Prostate gland (tissue), 2 donors: ENCODE data around the gene C1QTNF4.

ENCODE experiments used
- CTCF ChIP-seq, 4 experiments: fragments of 200-600 bp in 2 of 4; fragments of 450-650 bp in 2 of 4; sonication (generic) in 2 of 4; IDR thresholded peaks; 1 replicate in 3 of 4; 2 replicates in 1 of 4; pipeline ENCODE4 v1.5.1; 2016 to 2019; ENCODE audit warnings: antibody characterized with exemption in 4 of 4, mild to moderate bottlenecking in 2 of 4, moderate library complexity in 2 of 4
- POLR2A ChIP-seq: fragments of 450-650 bp; IDR thresholded peaks from one replicate; pipeline ENCODE4 v1.6.1; 2016; ENCODE audit warnings: antibody characterized with exemption, mild to moderate bottlenecking
- POLR2AphosphoS5 ChIP-seq: sonication (generic); formaldehyde crosslinking; IDR thresholded peaks from one replicate; pipeline ENCODE4 v1.6.1; 2017; ENCODE audit warnings: antibody characterized with exemption

GRCh38 chr11:47642099-47642855, 48.1 kb upstream of the C1QTNF4 start, which contains the start of gene MTCH2:
- TF ChIP-seq CTCF (IDR thresholded peaks at IDR 0.05): peak; percentile 50 to 77 (median 54)
- peak; percentile 68 for TF ChIP-seq POLR2A
- TF ChIP-seq POLR2AphosphoS5: peak; percentile 96
